Activated CD8-positive, alpha-beta memory T cell treated with anti-CD3 and anti-CD28 coated beads for 48 hours (primary cell): Measurements from ENCODE around the gene ANLN.
A peak's percentile ranks its signal among the peaks of the same experiment; 100 is the strongest.
"Not testable (repeated sequence)": the region's sequence is repeated elsewhere in the genome, so short reads cannot be mapped to it uniquely, and the experiment has no call there.

ENCODE experiments used
- DNase-seq, 3 experiments: peaks; one replicate each; pipeline ENCODE4 v3.0.0-alpha.2; 2020; ENCODE audit warnings: low read depth in 2 of 3, low spot score in 2 of 3

The ANLN gene

DNA sequence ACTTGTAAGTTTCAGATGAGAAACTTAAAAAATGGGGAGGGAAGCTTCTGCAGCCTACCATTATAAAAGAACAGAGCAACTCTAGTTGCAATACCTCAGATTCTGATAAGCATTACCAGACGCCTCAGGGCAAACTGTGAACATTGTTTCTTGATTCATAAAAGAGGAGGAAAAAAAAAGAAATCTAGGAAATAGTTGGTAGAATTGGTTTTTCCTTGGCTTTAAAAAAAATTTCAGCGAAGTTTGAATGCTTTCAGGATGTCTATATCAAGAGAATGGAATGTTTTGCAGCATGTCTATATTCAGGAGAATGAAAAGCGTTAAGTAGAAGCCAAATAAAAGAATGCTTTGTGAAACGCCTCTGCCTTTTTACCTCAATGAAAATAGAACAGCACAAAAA lies 17.5 kb upstream of the ANLN start:
- no peak for DNase-seq

- not testable (repeated sequence) for DNase-seq
These were observed 11.1 kb upstream of the ANLN start for GRCh38 chr7:36378555-36378954.

DNA sequence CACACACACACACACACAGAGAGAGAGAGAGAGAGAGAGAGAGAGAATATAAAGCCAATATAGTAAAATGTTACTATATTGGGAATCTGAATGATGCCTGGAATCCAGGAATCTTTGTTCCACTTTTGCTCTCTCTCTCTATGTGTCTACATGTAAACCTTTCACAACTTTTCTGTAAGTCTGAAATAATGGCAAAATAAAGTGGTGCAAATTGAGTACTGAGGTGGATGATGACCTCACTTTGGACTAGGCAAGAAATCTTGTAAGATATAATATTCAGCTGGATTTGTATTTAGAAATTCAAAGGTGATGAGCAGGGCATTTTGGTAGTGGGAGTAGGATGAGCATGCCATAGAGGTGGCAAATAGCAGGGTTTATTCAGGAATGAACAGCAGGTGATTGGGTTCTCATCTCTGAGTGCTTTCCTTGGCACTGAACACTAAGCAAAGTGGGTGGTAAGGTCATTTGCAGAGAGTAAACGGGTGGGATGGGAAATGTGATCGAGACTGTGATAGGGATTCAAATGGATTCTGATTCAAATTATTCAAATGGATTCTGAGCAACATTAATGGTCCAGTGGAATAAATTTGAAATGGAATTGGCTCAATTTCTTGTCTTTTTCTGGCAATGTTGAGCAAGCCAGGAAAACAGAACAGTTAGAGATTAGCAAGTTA lies 9.7 kb upstream of the ANLN start:
- no peak for DNase-seq

DNA sequence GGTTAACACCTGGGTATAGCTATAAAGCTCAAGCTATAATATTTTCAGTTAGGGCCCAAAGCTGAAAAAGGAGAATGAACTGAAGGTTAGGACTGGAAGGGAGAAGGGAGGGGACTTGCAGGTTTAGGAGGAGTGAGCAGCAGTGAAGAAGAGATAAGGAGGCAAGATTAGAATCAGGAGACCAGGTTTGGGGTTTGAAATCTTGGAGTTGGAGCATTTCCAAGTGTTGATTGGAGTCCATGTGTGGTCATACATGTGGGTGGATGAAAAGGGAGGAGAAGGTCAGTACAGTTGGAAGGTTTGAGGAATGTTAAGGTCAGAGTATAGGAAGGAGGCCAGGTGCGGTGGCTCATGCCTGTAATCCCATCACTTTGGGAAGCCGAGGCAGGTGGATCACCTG lies 8.6 kb upstream of the ANLN start:
- DNase-seq: no peak

- not testable (repeated sequence) for DNase-seq
These were observed 6.4 kb upstream of the ANLN start for GRCh38 chr7:36383284-36383683.

GRCh38 chr7:36385646-36386045 lies 4.0 kb upstream of the ANLN start:
- not testable (repeated sequence) for DNase-seq

- DNase-seq: no peak
These were observed 2.0 kb upstream of the ANLN start for GRCh38 chr7:36387435-36388231.

DNA sequence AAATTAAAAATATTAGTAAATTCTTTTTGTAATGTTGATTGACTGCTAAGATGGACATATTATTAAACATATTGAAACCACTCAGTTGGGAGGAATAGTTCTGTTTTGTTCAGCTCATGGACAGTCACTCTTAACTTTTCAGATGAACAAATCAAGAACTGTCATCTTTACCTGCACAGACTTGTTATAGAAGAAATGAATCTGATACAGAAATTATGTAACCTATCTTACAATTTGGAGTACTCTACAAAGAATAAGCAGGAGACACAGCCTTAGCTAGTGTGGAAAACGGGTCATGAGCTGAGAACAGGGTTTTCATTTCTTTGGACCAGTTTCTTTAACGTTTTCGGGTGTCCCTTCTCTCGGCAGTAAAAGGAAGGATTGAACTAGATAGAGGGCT lies 1.2 kb upstream of the ANLN start:
- no peak for DNase-seq

- peak; percentile 31 to 53 (median 39) for DNase-seq
These were observed 783 bp downstream of the ANLN start for GRCh38 chr7:36390199-36391090.

DNA sequence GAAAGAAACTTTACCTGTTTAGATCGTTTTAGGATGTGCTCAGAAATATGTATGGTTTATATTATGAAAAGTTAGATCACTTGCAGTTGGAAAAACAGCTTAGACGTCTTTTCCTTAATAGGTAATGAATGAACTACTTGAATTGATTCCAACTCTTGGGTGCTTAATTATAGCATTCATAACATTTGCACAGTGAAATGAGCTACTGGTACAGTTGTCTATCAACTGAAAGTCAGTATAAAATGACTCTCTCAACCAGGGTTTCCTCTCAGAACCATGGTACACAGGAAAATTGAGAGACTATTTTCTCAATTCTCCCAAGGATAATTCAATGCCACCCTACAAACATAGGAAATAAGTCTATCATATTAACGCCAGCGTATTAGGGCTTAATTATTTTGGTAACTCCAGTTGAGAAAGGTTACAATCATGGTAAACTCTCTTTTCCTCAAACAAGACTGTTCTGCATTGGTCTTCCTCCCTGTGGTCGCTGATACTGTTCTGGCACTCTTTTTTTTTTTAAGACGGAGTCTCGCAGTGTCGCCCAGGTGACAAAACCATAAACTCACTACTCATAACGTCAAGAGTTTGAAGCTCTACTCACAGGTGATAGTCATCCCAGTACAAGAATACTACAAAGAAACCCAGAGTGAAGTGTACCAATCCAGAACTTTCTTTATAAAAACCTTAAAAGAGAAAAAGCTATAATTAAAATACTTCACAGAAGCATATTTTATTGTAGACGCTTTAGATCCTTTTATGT lies 2.0 kb downstream of the ANLN start:
- no peak for DNase-seq

DNA sequence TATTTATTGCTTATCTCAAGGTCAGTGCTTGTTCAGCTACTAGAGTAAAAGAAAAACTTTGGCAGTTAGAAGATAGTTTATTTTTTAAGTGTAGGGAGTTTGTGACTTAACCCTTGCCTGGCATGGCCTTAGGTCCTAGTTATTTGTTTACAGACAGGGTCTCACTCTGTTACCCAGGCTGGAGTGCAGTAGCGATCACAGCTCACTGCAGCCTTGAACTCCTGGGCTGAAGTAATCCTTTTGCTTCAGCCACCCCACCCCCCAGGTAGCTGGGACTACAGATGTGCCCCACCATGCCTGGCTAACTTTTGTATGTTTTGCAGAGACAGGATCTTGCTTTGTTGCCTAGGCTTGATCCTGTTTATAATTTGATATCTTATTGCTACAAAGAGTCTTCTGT lies 4.2 kb downstream of the ANLN start:
- DNase-seq: no peak

GRCh38 chr7:36395171-36395894 lies 5.7 kb downstream of the ANLN start:
- no peak for DNase-seq

DNA sequence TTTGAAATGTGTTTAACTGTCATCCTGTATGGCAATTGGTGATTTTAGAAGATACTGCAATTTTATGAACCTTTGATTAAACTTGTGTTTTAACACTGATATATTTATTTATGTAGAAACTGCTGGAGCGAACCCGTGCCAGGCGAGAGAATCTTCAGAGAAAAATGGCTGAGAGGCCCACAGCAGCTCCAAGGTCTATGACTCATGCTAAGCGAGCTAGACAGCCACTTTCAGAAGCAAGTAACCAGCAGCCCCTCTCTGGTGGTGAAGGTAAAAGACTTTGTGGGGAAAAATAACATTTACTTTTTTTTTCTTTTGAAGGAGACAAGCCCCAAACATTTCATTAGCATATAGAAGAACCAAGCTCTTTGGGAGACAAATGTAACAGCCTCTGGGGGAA lies 6.5 kb downstream of the ANLN start:
- no peak for DNase-seq

DNA sequence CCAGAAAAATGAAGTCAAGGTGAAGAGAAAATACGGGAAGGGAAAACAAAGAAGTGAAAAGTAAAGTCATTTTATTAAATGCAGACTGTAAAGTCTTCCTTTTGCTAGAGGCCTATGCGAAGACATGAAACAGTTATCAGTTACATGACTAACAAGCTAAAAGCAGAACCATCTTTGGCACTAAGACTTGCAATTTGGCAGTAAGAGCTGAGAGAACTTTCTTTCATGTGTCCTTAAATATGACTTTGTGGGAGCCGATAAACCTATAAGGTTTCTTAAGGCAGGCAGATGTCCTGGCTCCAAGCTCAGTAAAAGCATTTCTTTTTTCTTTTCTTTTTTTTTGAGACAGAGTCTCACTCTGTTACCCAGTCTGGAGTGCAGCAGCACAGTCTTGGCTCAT lies 10.4 kb downstream of the ANLN start:
- DNase-seq: no peak

- no peak for DNase-seq
These were observed 10.9 kb downstream of the ANLN start for GRCh38 chr7:36400606-36401005.

GRCh38 chr7:36403452-36403851 lies 13.8 kb downstream of the ANLN start:
- no peak for DNase-seq

DNA sequence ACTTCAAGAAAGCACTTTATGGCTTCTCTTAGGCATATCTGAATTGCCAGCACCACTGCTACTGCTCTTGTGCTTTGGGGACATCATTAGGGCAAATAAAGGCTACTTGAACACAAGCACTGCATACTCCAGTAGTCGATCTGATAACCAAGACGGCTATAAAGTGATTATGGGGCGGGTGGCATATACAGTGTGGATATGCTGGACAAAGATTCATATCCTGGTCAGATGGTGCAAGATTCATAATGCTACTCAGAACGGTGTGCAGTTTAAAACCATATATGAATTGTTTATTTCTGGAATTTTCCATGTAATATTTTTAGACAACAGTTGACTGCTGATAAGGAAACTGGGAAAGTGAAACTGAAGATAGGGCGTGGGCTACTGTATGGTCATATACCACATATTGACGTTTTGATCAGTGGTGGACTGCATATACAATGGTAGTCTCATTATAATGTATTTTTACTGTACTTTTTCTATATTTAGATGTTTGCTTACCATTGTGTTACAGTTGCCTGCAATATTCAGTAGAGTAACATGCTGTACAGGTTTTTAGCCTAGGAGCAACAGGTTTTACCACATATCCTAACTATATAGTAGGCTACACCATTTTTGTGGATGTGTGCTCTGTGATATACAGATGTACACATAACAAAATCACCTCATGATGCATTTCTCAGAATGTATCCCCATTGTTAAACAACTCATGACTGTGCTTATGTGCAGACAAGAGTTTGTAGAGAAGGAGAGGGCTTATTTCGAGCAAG lies 15.2 kb downstream of the ANLN start:
- DNase-seq: no peak

DNA sequence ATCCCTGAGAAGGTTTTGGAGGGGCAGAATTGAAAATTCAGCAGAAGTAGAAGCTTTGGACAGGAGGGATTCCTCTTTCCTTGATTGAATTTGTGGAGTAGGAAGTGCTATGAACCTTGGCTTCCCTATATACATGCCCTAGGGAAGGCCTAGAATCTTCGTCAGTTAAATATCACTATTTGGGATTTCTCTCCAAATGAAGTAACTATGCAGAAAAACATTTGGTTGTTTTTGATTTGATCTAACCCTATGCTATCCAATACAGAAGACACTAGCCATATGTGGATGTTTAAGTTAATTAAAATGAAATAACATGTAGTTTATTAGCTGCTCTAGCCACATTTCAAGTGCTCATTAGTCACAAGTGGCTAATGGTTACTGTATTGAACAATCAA lies 15.7 kb downstream of the ANLN start:
- DNase-seq: no peak

DNA sequence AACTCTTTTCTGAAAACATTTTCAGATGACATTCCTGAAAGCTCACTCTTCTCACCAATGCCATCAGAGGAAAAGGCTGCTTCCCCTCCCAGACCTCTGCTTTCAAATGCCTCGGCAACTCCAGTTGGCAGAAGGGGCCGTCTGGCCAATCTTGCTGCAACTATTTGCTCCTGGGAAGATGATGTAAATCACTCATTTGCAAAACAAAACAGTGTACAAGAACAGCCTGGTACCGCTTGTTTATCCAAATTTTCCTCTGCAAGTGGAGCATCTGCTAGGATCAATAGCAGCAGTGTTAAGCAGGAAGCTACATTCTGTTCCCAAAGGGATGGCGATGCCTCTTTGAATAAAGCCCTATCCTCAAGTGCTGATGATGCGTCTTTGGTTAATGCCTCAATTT lies 16.5 kb downstream of the ANLN start:
- no peak for DNase-seq
